ENCODE results near the gene CRIP2. TPM values are rescaled to one million over a fixed set of nuclear protein-coding genes. Genes with fewer than 3 reads are reported as not detected.

The CRIP2 gene
- total and polyA plus RNA-seq, 4 donors = 4.3 to 40.0 (median 20.7) TPM

GRCh38 chr14:105470350-105471296 is 4.0 kb upstream of the CRIP2 start:
- DNase-seq (ENCODE audit: low spot score) = no peak
- WGBS = 91% methylated on average over 34 of the region's 34 CpGs
- Histone ChIP-seq H3K9ac (ENCODE audit: low read depth in 1 of 2, low read length in 2 of 2) (no peak overlapping the region), H3K4me1 (ENCODE audit: control insufficient read depth in 4 of 4, insufficient read depth in 4 of 4, low read length in 3 of 4) (peaks cover 23 to 58% (median 42%) of the 10 kb centered on the region in 4 donors), H3K4me3 (ENCODE audit: low read depth in 1 of 3, low read length in 3 of 3) (no peak overlapping the region), H3K27me3 (ENCODE audit: control insufficient read depth in 4 of 4, insufficient read depth in 4 of 4, low read length in 3 of 4) (no peaks in the 10 kb centered on the region), H3K36me3 (ENCODE audit: control insufficient read depth in 4 of 4, insufficient read depth in 3 of 4, low read depth in 1 of 4, low read length in 3 of 4) (peaks cover 0 to 20% (median 3%) of the 10 kb centered on the region in 4 donors), H3K9me3 (ENCODE audit: control insufficient read depth in 4 of 4, low read length in 3 of 4) (no peaks in the 10 kb centered on the region), H3K27ac (ENCODE audit: low read depth in 1 of 2, low read length in 2 of 2) (no peak overlapping the region)
- TF ChIP-seq YY1 (IDR thresholded peaks at IDR 0.05) (no peak), EGR1 (IDR thresholded peaks at IDR 0.05; ENCODE audit: low read depth in 2 of 2) (no peak), FOXA1 (IDR thresholded peaks at IDR 0.05) (no peak), REST (IDR thresholded peaks at IDR 0.05) (no peak), ZBTB33 (IDR thresholded peaks at IDR 0.05) (no peak), GABPA (IDR thresholded peaks at IDR 0.05 in 1 of 2, conservative IDR thresholded peaks at IDR 0.05 in 1 of 2) (no peak), MAX (IDR thresholded peaks at IDR 0.05) (no peak), RXRA (IDR thresholded peaks at IDR 0.05) (no peak), HNF4G (IDR thresholded peaks at IDR 0.05) (no peak), RAD21 (IDR thresholded peaks at IDR 0.05) (no peak)

GRCh38 chr14:105471297-105471821 is 3.3 kb upstream of the CRIP2 start:
- H3K9ac ChIP-seq (ENCODE audit: low read depth in 1 of 2, low read length in 2 of 2) = no peak overlapping the region
- no peaks in the 10 kb centered on the region for H3K27me3 ChIP-seq (ENCODE audit: control insufficient read depth in 4 of 4, insufficient read depth in 4 of 4, low read length in 3 of 4)
- no peak for DNase-seq (ENCODE audit: low spot score)
- no peaks in the 10 kb centered on the region for H3K9me3 ChIP-seq (ENCODE audit: control insufficient read depth in 4 of 4, low read length in 3 of 4)
- H3K4me1 ChIP-seq (ENCODE audit: control insufficient read depth in 4 of 4, insufficient read depth in 4 of 4, low read length in 3 of 4) = peaks cover 25 to 65% (median 47%) of the 10 kb centered on the region in 4 donors
- H3K4me3 ChIP-seq (ENCODE audit: low read depth in 1 of 3, low read length in 3 of 3) = no peak overlapping the region
- H3K36me3 ChIP-seq (ENCODE audit: control insufficient read depth in 4 of 4, insufficient read depth in 3 of 4, low read depth in 1 of 4, low read length in 3 of 4) = peaks cover 0 to 17% (median 1%) of the 10 kb centered on the region in 4 donors
- peak overlapping the region in 1 of 2 donors; percentile 62 for H3K27ac ChIP-seq (ENCODE audit: low read depth in 1 of 2, low read length in 2 of 2)
- 78% methylated on average over 19 of the region's 19 CpGs for WGBS
- TF ChIP-seq MAX (IDR thresholded peaks at IDR 0.05) (no peak), RAD21 (IDR thresholded peaks at IDR 0.05) (no peak), TAF1 (conservative IDR thresholded peaks at IDR 0.05) (no peak), SP1 (IDR thresholded peaks at IDR 0.05) (no peak), JUND (IDR thresholded peaks at IDR 0.05) (no peak), ATF3 (IDR thresholded peaks at IDR 0.05) (no peak), FOXA2 (IDR thresholded peaks at IDR 0.05) (no peak)

All from liver (tissue), 9 donors.